OCI-LY1 (cell line): ENCODE measurements around the gene EPHA5.

Source experiments
- EZH2 ChIP-seq: fragments of 200-600 bp; sonication (generic), shearing (Covaris generic); IDR thresholded peaks from 2 replicates; pipeline ENCODE4 v1.8.0; 2017; ENCODE audit warnings: borderline replicate concordance, mixed run types, mild to moderate bottlenecking, antibody characterized with exemption, low read length, moderate library complexity, mixed read lengths
- TF ChIP-seq, protein P1 (sequence below): fragments of 200-600 bp; sonication (generic), shearing (Covaris generic); IDR thresholded peaks from 2 replicates; pipeline ENCODE4 v1.5.1; 2017; ENCODE audit warnings: mild to moderate bottlenecking, antibody characterized with exemption, low read length, moderate library complexity, mixed read lengths

DNA sequence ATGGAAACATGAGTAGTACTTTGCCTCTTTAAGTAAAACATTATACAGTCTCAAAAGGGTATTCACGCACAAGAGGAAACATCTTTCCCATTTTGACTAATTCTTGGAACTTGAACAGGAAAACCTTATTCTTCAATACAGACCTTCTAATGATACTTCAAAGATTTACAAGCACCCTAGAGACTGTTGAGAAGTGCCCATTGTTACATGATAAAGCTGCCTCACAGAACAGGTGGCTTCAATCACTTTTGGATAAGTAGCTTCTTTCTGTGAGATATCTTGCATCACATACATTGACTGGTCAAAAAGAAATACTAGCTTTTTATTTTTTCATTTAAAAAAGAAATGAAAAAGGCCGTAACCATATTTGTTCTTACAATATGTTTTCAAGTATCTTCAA is 219.4 kb downstream of the EPHA5 start:
- TF ChIP-seq, protein P1, sequence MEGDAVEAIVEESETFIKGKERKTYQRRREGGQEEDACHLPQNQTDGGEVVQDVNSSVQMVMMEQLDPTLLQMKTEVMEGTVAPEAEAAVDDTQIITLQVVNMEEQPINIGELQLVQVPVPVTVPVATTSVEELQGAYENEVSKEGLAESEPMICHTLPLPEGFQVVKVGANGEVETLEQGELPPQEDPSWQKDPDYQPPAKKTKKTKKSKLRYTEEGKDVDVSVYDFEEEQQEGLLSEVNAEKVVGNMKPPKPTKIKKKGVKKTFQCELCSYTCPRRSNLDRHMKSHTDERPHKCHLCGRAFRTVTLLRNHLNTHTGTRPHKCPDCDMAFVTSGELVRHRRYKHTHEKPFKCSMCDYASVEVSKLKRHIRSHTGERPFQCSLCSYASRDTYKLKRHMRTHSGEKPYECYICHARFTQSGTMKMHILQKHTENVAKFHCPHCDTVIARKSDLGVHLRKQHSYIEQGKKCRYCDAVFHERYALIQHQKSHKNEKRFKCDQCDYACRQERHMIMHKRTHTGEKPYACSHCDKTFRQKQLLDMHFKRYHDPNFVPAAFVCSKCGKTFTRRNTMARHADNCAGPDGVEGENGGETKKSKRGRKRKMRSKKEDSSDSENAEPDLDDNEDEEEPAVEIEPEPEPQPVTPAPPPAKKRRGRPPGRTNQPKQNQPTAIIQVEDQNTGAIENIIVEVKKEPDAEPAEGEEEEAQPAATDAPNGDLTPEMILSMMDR, result no peak
- no peak for TF ChIP-seq EZH2
